GM23338 (cell line): ENCODE results near the gene PPP1CB.

ENCODE experiments used
- CTCF ChIP-seq, 2 experiments: fragments of 200-600 bp in 1 of 2; sonication (generic) in 1 of 2; conservative IDR thresholded peaks; 2 replicates each; pipeline versions ENCODE4 v1.5.1 to v1.6.1; 2016 to 2017; ENCODE audit warnings: antibody characterized with exemption in 2 of 2, low read depth in 2 of 2, mild to moderate bottlenecking in 2 of 2, moderate library complexity in 1 of 2
- EZH2 ChIP-seq: fragments of 200-600 bp; sonication (generic); IDR thresholded peaks from one replicate; pipeline ENCODE4 v1.8.0; 2017; ENCODE audit warnings: antibody characterized with exemption, mild to moderate bottlenecking, low read depth; ENCODE audit not compliant: unreplicated experiment
- REST ChIP-seq: IDR thresholded peaks from one replicate; pipeline ENCODE4 v1.6.1; 2018; ENCODE audit warnings: antibody characterized with exemption; ENCODE audit not compliant: unreplicated experiment

- no peak for TF ChIP-seq CTCF (conservative IDR thresholded peaks at IDR 0.05; ENCODE audit: low read depth in 2 of 2)
- no peak for TF ChIP-seq EZH2
- no peak for TF ChIP-seq REST
Measured at GRCh38 chr2:28801726-28802125, 50.1 kb downstream of the PPP1CB start.
